Measurements from ENCODE around the gene RHEBL1.

The RHEBL1 gene

GRCh38 chr12:49026678-49027480, 42.9 kb downstream of the RHEBL1 start:
- Histone ChIP-seq H3K4me3 (ENCODE audit: low read length) (no peak overlapping the region), H3K4me1 (ENCODE audit: low read length) (no peaks in the 10 kb centered on the region), H3K27ac (ENCODE audit: low read length) (no peak overlapping the region), H3K9me2 (replicated peaks; ENCODE audit: insufficient read depth, low read length) (no peaks in the 10 kb centered on the region), H3K4me2 (ENCODE audit: low read depth, low read length) (no peak overlapping the region), H3K79me2 (ENCODE audit: low read length) (no peaks in the 10 kb centered on the region), H3K36me3 (replicated peaks; ENCODE audit: insufficient read depth, low read length) (no peaks in the 10 kb centered on the region; the same call in 1 of the 2 replicates), H3K27me3 (replicated peaks; ENCODE audit: insufficient read depth, low read length) (no peaks in the 10 kb centered on the region), H3K9ac (ENCODE audit: low read length) (no peak overlapping the region), H3K9me3 (replicated peaks; ENCODE audit: insufficient read depth, low read length) (no peaks in the 10 kb centered on the region), H4K20me1 (ENCODE audit: insufficient read depth, low read length) (no peaks in the 10 kb centered on the region), H3F3A (ENCODE audit: insufficient read depth, low read length) (no peaks in the 10 kb centered on the region), H2AFZ (ENCODE audit: low read length) (no peak overlapping the region)
- DNase-seq, result no peak
- TF ChIP-seq EZH2 (optimal IDR thresholded peaks at IDR 0.05; ENCODE audit: low read depth, low read length) (no peak), CTCF (IDR thresholded peaks at IDR 0.05; ENCODE audit: low read length) (no peak), EZH2phosphoT487 (IDR thresholded peaks at IDR 0.05; ENCODE audit: low read length) (no peak)

- Histone ChIP-seq H2AFZ (ENCODE audit: low read length) (no peak overlapping the region), H3K9me2 (replicated peaks; ENCODE audit: insufficient read depth, low read length) (no peaks in the 10 kb centered on the region), H4K20me1 (ENCODE audit: insufficient read depth, low read length) (no peaks in the 10 kb centered on the region), H3K4me1 (ENCODE audit: low read length) (no peaks in the 10 kb centered on the region), H3K9me3 (replicated peaks; ENCODE audit: insufficient read depth, low read length) (no peaks in the 10 kb centered on the region), H3K4me2 (ENCODE audit: low read depth, low read length) (no peak overlapping the region), H3K27me3 (replicated peaks; ENCODE audit: insufficient read depth, low read length) (no peaks in the 10 kb centered on the region), H3K9ac (ENCODE audit: low read length) (no peak overlapping the region), H3F3A (ENCODE audit: insufficient read depth, low read length) (no peaks in the 10 kb centered on the region), H3K4me3 (ENCODE audit: low read length) (no peak overlapping the region), H3K79me2 (ENCODE audit: low read length) (no peaks in the 10 kb centered on the region), H3K27ac (ENCODE audit: low read length) (no peak overlapping the region), H3K36me3 (replicated peaks; ENCODE audit: insufficient read depth, low read length) (no peaks in the 10 kb centered on the region; the same call in 1 of the 2 replicates)
- DNase-seq, result no peak
- TF ChIP-seq EZH2 (optimal IDR thresholded peaks at IDR 0.05; ENCODE audit: low read depth, low read length), result no peak
- no peak for TF ChIP-seq CTCF (IDR thresholded peaks at IDR 0.05; ENCODE audit: low read length)
- no peak for TF ChIP-seq EZH2phosphoT487 (IDR thresholded peaks at IDR 0.05; ENCODE audit: low read length)
Measured at GRCh38 chr12:49026101-49026500, 43.7 kb downstream of the RHEBL1 start.

GRCh38 chr12:49025463-49025862, 44.3 kb downstream of the RHEBL1 start:
- no peak for DNase-seq
- Histone ChIP-seq H3K79me2 (ENCODE audit: low read length) (no peaks in the 10 kb centered on the region), H3K9ac (ENCODE audit: low read length) (no peak overlapping the region), H3K27ac (ENCODE audit: low read length) (no peak overlapping the region), H3K4me3 (ENCODE audit: low read length) (no peak overlapping the region), H3K36me3 (replicated peaks; ENCODE audit: insufficient read depth, low read length) (no peaks in the 10 kb centered on the region; the same call in 1 of the 2 replicates), H3K9me2 (replicated peaks; ENCODE audit: insufficient read depth, low read length) (no peaks in the 10 kb centered on the region), H2AFZ (ENCODE audit: low read length) (no peak overlapping the region), H3K4me2 (ENCODE audit: low read depth, low read length) (no peak overlapping the region), H3F3A (ENCODE audit: insufficient read depth, low read length) (no peaks in the 10 kb centered on the region), H3K27me3 (replicated peaks; ENCODE audit: insufficient read depth, low read length) (no peaks in the 10 kb centered on the region), H4K20me1 (ENCODE audit: insufficient read depth, low read length) (no peaks in the 10 kb centered on the region), H3K9me3 (replicated peaks; ENCODE audit: insufficient read depth, low read length) (no peaks in the 10 kb centered on the region), H3K4me1 (ENCODE audit: low read length) (no peaks in the 10 kb centered on the region)
- no peak for TF ChIP-seq EZH2 (optimal IDR thresholded peaks at IDR 0.05; ENCODE audit: low read depth, low read length)
- no peak for TF ChIP-seq CTCF (IDR thresholded peaks at IDR 0.05; ENCODE audit: low read length)
- no peak for TF ChIP-seq EZH2phosphoT487 (IDR thresholded peaks at IDR 0.05; ENCODE audit: low read length)
